Panc1 (cell line): Measurements from ENCODE around the gene MYRF. TPM values are rescaled to one million over a fixed set of nuclear protein-coding genes. Genes with fewer than 3 reads are reported as not detected.

Source experiments
- ATAC-seq: fragments of 200-7000 bp; cut with Tn5 transposase; 2 replicates; pipeline ENCODE4 v1.9.1; 2020; ENCODE audit warnings: mild to moderate bottlenecking, moderate library complexity
- BruUV-seq: library from RNA; stranded (reverse); fragments of 400-500 nt; replicated peaks from 2 replicates; lab custom pipeline; 2021; lab: Mats Ljungman, UMichigan
- CTCF ChIA-PET: fragments of 300-600 bp; sonication (Branson Sonifier 250); formaldehyde crosslinking; loops from one replicate; lab custom pipeline; 2022; ENCODE audit warnings: antibody characterized with exemption; lab: Charles Lee
- POLR2A ChIA-PET: fragments of 300-600 bp; sonication (Branson Sonifier 250); formaldehyde crosslinking; loops from one replicate; lab custom pipeline; 2022; ENCODE audit warnings: antibody characterized with exemption; lab: Charles Lee
- DNase-seq: peaks from one replicate; pipeline ENCODE4 v3.0.0-alpha.2; 2010; ENCODE audit warnings: low read depth, low spot score
- H3K27ac ChIP-seq: 2 replicates; pipeline ENCODE4 v1.5.1; 2011; ENCODE audit warnings: mild to moderate bottlenecking, low read length, inconsistent platforms
- H3K27me3 ChIP-seq: fragments of 200-500 bp; sonication (Bioruptor generic); 2 replicates; pipeline ENCODE4 v1.6.0; 2014; ENCODE audit warnings: low read length, inconsistent platforms; ENCODE audit not compliant: control insufficient read depth, insufficient read depth
- H3K36me3 ChIP-seq: fragments of 200-500 bp; sonication (Bioruptor generic); 2 replicates; pipeline ENCODE4 v1.5.1; 2014; ENCODE audit warnings: inconsistent platforms, mild to moderate bottlenecking, low read length, moderate library complexity; ENCODE audit not compliant: control insufficient read depth, insufficient read depth
- H3K4me1 ChIP-seq: 2 replicates; pipeline ENCODE4 v1.5.1; 2011; ENCODE audit warnings: inconsistent platforms, mild to moderate bottlenecking, low read length, moderate library complexity; ENCODE audit not compliant: control insufficient read depth, insufficient read depth
- H3K4me3 ChIP-seq, 2 experiments: 2 replicates each; pipeline ENCODE4 v1.5.1; 2011 to 2012; ENCODE audit warnings: low read depth in 2 of 2, low read length in 2 of 2, mild to moderate bottlenecking in 2 of 2, inconsistent platforms in 1 of 2, moderate library complexity in 1 of 2
- H3K9me3 ChIP-seq: fragments of 200-500 bp; sonication (Bioruptor generic); 2 replicates; pipeline ENCODE4 v1.5.1; 2014; ENCODE audit warnings: low read depth, mild to moderate bottlenecking, inconsistent platforms, low read length, moderate library complexity; ENCODE audit not compliant: control insufficient read depth, insufficient read depth
- CTCF ChIP-seq: fragments of 450-650 bp; IDR thresholded peaks from 2 replicates; pipeline ENCODE4 v1.5.1; 2017; ENCODE audit warnings: mild to moderate bottlenecking
- POLR2AphosphoS5 ChIP-seq: IDR thresholded peaks from 2 replicates; pipeline ENCODE4 v1.6.1; 2012; ENCODE audit warnings: mild to moderate bottlenecking, low read depth, low read length, moderate library complexity
- REST ChIP-seq, 2 experiments: IDR thresholded peaks; 2 replicates each; pipeline ENCODE4 v1.6.1; 2011 to 2012; ENCODE audit warnings: low read depth in 2 of 2, control low read depth in 1 of 2, low read length in 1 of 2, mild to moderate bottlenecking in 1 of 2, moderate library complexity in 1 of 2; ENCODE audit not compliant: insufficient read depth in 1 of 2
- SIN3A ChIP-seq: IDR thresholded peaks from 2 replicates; pipeline ENCODE4 v1.6.1; 2012; ENCODE audit warnings: low read depth, mild to moderate bottlenecking, low read length, moderate library complexity, borderline replicate concordance; ENCODE audit not compliant: insufficient read depth
- TCF7L2 ChIP-seq: IDR thresholded peaks from 2 replicates; pipeline ENCODE4 v1.6.1; 2011; ENCODE audit warnings: mild to moderate bottlenecking, low read depth, low read length, inconsistent platforms
- in situ Hi-C: cut with HindIII; loops from 2 replicates; pipeline ENCODE4 v1.10.0; 2016; ENCODE audit warnings: low sequenced_read_pairs, low pct_unique_long_range_greater_than_20kb
- intact Hi-C: fragments of 100-400 bp; cut with micrococcal nuclease; formaldehyde crosslinking; loops from one replicate; pipeline ENCODE4 v1.10.0; 2022; ENCODE audit not compliant: unreplicated experiment
- total RNA-seq: library from RNA; stranded (reverse); gene quantifications from one replicate; pipeline ENCODE4 v1.2.1, GENCODE V29; 2021; ENCODE audit not compliant: unreplicated experiment

Gene MYRF
- total RNA-seq, 1 experiment from 2014 or later: 2.8 TPM

- ATAC-seq (no peak), DNase-seq (no peak)
- intact Hi-C loops: no loop called here
- POLR2A ChIA-PET: no interaction called here
- Histone ChIP-seq H3K27me3 (no peaks in the 10 kb centered on the region), H3K9me3 (no peaks in the 10 kb centered on the region), H3K27ac (no peak overlapping the region), H3K36me3 (no peaks in the 10 kb centered on the region), H3K4me1 (0 out of 2 replicates have a peak, but pooled peaks cover 7% of the 10 kb centered on the region), H3K4me3 (no peak overlapping the region)
- TF ChIP-seq CTCF (no peak), REST (IDR thresholded peaks at IDR 0.05; ENCODE audit: insufficient read depth in 1 of 2, low read depth in 2 of 2, low read length in 1 of 2) (no peak), SIN3A (no peak), POLR2AphosphoS5 (no peak)
- in situ Hi-C loops: no loop called here
- CTCF ChIA-PET: interaction anchor here (0.5 kb wide), 1 partner anchor 114 kb away, joined by 5 read pairs; no protein-coding TSS in a partner anchor
- BruUV-seq: no TSS peak
Measured at GRCh38 chr11:61713464-61713863, 39.0 kb upstream of the MYRF start.

GRCh38 chr11:61713906-61714305 lies 38.5 kb upstream of the MYRF start:
- BruUV-seq: no TSS peak
- Histone ChIP-seq H3K27me3 (no peaks in the 10 kb centered on the region), H3K36me3 (no peaks in the 10 kb centered on the region), H3K9me3 (no peaks in the 10 kb centered on the region), H3K27ac (no peak overlapping the region), H3K4me3 (no peak overlapping the region), H3K4me1 (0 out of 2 replicates have a peak, but pooled peaks cover 7% of the 10 kb centered on the region)
- in situ Hi-C loops (no loop called here), intact Hi-C loops (no loop called here)
- ATAC-seq (no peak), DNase-seq (no peak)
- ChIA-PET POLR2A (no interaction called here), CTCF (interaction anchor here (0.5 kb wide), 1 partner anchor 114 kb away, joined by 5 read pairs; no protein-coding TSS in a partner anchor)
- TF ChIP-seq REST (IDR thresholded peaks at IDR 0.05; ENCODE audit: insufficient read depth in 1 of 2, low read depth in 2 of 2, low read length in 1 of 2) (no peak), SIN3A (no peak), TCF7L2 (no peak), POLR2AphosphoS5 (no peak), CTCF (no peak)
